HepG2 (cell line): ENCODE results near the gene ADAMTS8. TPM values are rescaled to one million over a fixed set of nuclear protein-coding genes. Genes with fewer than 3 reads are reported as not detected.

Source experiments
- ATAC-seq: fragments of 200-7000 bp; cut with Tn5 transposase; 3 replicates; pipeline ENCODE4 v1.9.1; 2020; ENCODE audit warnings: mild to moderate bottlenecking, moderate library complexity
- BruUV-seq: library from RNA; stranded (reverse); fragments of 400-500 nt; replicated peaks from 2 replicates; lab custom pipeline; 2021; lab: Mats Ljungman, UMichigan
- CTCF ChIA-PET: fragments of 300-600 bp; formaldehyde crosslinking; extraction: SDS; loops from one replicate; lab custom pipeline; 2021; ENCODE audit warnings: low total read pairs, inconsistent platforms, low intra/inter-chr PET ratio; lab: Yijun Ruan, JAX
- POLR2A ChIA-PET: fragments of 350-600 bp; sonication (Branson Sonifier 250); formaldehyde crosslinking; loops from one replicate; lab custom pipeline; 2020; ENCODE audit warnings: antibody characterized with exemption, inconsistent platforms; lab: Yijun Ruan, JAX
- DNase-seq: peaks from one replicate; pipeline ENCODE4 v3.0.0-alpha.2; 2015; ENCODE audit warnings: low spot score
- FAIRE-seq: peaks from 3 replicates; lab custom pipeline; 2011; peaks lifted over from hg19 to GRCh38; lab: Jason Lieb, UNC
- H2AFZ ChIP-seq: one replicate; pipeline ENCODE4 v1.6.1; 2011; ENCODE audit warnings: low read length, inconsistent platforms
- H3K27ac ChIP-seq: fragments of 300-600 bp; 3 replicates; pipeline ENCODE4 v1.8.0; 2011; ENCODE audit warnings: mixed run types, mild to moderate bottlenecking, mixed read lengths, low read length, inconsistent platforms; ENCODE audit not compliant: insufficient read depth; ENCODE audit errors: extremely low read length
- H3K27me3 ChIP-seq, 2 experiments: fragments of 200-600 bp in 1 of 2; 2 replicates in 1 of 2; 3 replicates in 1 of 2; pipeline versions ENCODE4 v1.6.0 to v1.8.0; 2011; ENCODE audit warnings: low read length in 2 of 2, mild to moderate bottlenecking in 2 of 2, moderate library complexity in 2 of 2, inconsistent platforms in 1 of 2; ENCODE audit not compliant: insufficient read depth in 2 of 2, control insufficient read depth in 1 of 2
- H3K36me3 ChIP-seq, 2 experiments: fragments of 200-600 bp in 1 of 2; replicated peaks in 1 of 2; 2 replicates in 1 of 2; 3 replicates in 1 of 2; pipeline versions ENCODE4 v1.5.1 to v1.8.0; 2011; ENCODE audit warnings: low read length in 2 of 2, inconsistent platforms in 1 of 2; ENCODE audit not compliant: insufficient read depth in 2 of 2, control insufficient read depth in 1 of 2
- H3K4me1 ChIP-seq: 2 replicates; pipeline ENCODE4 v1.5.1; 2012; ENCODE audit warnings: low read length, inconsistent platforms; ENCODE audit not compliant: insufficient read depth
- H3K4me2 ChIP-seq: 2 replicates; pipeline ENCODE4 v1.6.0; 2011; ENCODE audit warnings: low read depth, low read length, inconsistent platforms
- H3K4me3 ChIP-seq, 3 experiments: fragments of 200-600 bp in 1 of 3; sonication (generic), shearing (Covaris generic) in 1 of 3; replicated peaks in 1 of 3; 2 replicates each; pipeline ENCODE4 v1.5.1; 2011 to 2016; ENCODE audit warnings: low read length in 3 of 3, inconsistent platforms in 2 of 3, low read depth in 2 of 3, mild to moderate bottlenecking in 2 of 3, control low read depth in 1 of 3, mixed read lengths in 1 of 3; ENCODE audit not compliant: insufficient read depth in 1 of 3
- H3K79me2 ChIP-seq: one replicate; pipeline ENCODE4 v1.6.1; 2011; ENCODE audit warnings: low read length, inconsistent platforms; ENCODE audit not compliant: insufficient read depth
- H3K9ac ChIP-seq: 2 replicates; pipeline ENCODE4 v1.6.0; 2011; ENCODE audit warnings: mild to moderate bottlenecking, low read depth, low read length, inconsistent platforms; ENCODE audit not compliant: insufficient read depth
- H3K9me3 ChIP-seq: 2 replicates; pipeline ENCODE4 v1.5.1; 2012; ENCODE audit warnings: mild to moderate bottlenecking, low read length
- H4K20me1 ChIP-seq: 2 replicates; pipeline ENCODE4 v1.6.0; 2011; ENCODE audit warnings: inconsistent platforms, mild to moderate bottlenecking, low read length, moderate library complexity; ENCODE audit not compliant: insufficient read depth
- CERS6 ChIP-seq: sonication (generic); formaldehyde crosslinking; IDR thresholded peaks from 2 replicates; pipeline ENCODE4 v1.5.0; 2020; ENCODE audit warnings: missing genetic modification reagents
- HNRNPK ChIP-seq: fragments of 200-400 bp; formaldehyde crosslinking; IDR thresholded peaks from 2 replicates; pipeline ENCODE4 v1.6.1; 2018; ENCODE audit warnings: low read length, low read depth, moderate library complexity, mild to moderate bottlenecking; ENCODE audit not compliant: poor library complexity, severe bottlenecking
- KMT2A ChIP-seq: sonication (generic); formaldehyde crosslinking; IDR thresholded peaks from 2 replicates; pipeline ENCODE4 v1.4.0; 2020; ENCODE audit warnings: missing genetic modification reagents
- MTERF4 ChIP-seq: sonication (generic); formaldehyde crosslinking; IDR thresholded peaks from 2 replicates; pipeline ENCODE4 v1.8.0; 2023; ENCODE audit warnings: mild to moderate bottlenecking, missing genetic modification reagents
- NPAS2 ChIP-seq: sonication (generic); formaldehyde crosslinking; IDR thresholded peaks from 2 replicates; pipeline ENCODE4 v1.8.0; 2022; ENCODE audit warnings: mild to moderate bottlenecking, missing genetic modification reagents, borderline replicate concordance
- SUZ12 ChIP-seq: fragments of 150-350 bp; IDR thresholded peaks from 2 replicates; pipeline ENCODE4 v1.6.1; 2014; ENCODE audit warnings: low read depth, low read length
- TBL1XR1 ChIP-seq: fragments of 150-350 bp; IDR thresholded peaks from 2 replicates; pipeline ENCODE4 v1.6.1; 2014; ENCODE audit warnings: borderline replicate concordance, low read length; ENCODE audit not compliant: partially characterized antibody
- TFDP1 ChIP-seq: IDR thresholded peaks from 2 replicates; pipeline ENCODE4 v1.6.1; 2016; ENCODE audit warnings: missing compliant biosample characterization, missing genetic modification reagents, borderline replicate concordance
- THAP7 ChIP-seq: sonication (generic); formaldehyde crosslinking; IDR thresholded peaks from 2 replicates; pipeline ENCODE4 v1.8.1; 2023; ENCODE audit warnings: mild to moderate bottlenecking, missing genetic modification reagents
- ZNF296 ChIP-seq: sonication (generic); formaldehyde crosslinking; conservative IDR thresholded peaks from 2 replicates; pipeline ENCODE4 v1.5.0; 2020; ENCODE audit warnings: mild to moderate bottlenecking, missing genetic modification reagents
- ZNF3 ChIP-seq: IDR thresholded peaks from 2 replicates; pipeline ENCODE4 v1.7.0; 2017; ENCODE audit warnings: inconsistent platforms
- ZNF704 ChIP-seq: sonication (generic); formaldehyde crosslinking; IDR thresholded peaks from 2 replicates; pipeline ENCODE4 v1.8.1; 2023; ENCODE audit warnings: mild to moderate bottlenecking, inconsistent platforms, moderate library complexity, missing genetic modification reagents, borderline replicate concordance
- ZUFSP ChIP-seq: sonication (generic); formaldehyde crosslinking; IDR thresholded peaks from 2 replicates; pipeline ENCODE4 v1.9.0; 2021; ENCODE audit warnings: missing genetic modification reagents, mild to moderate bottlenecking, borderline replicate concordance
- WGBS: methylation state at CpG from one replicate; pipeline ENCODE4 v1.1.6; 2017; ENCODE audit warnings: low lambda C conversion rate; 5-methylcytosine and 5-hydroxymethylcytosine counted together
- in situ Hi-C: cut with HindIII; loops from 2 replicates; pipeline ENCODE4 v1.10.0; 2017; ENCODE audit warnings: low pct_unique_long_range_greater_than_20kb; ENCODE audit not compliant: extremely low pct_ligation_motif_present
- intact Hi-C: fragments of 100-400 bp; cut with micrococcal nuclease; formaldehyde crosslinking; loops from one replicate; pipeline ENCODE4 v1.10.0; 2022; ENCODE audit not compliant: unreplicated experiment
- polyA plus RNA-seq, 8 experiments: library from polyadenylated mRNA; depleted of rRNA in 3 of 8; stranded (reverse) in 7 of 8; unstranded in 1 of 8; fragments of >200 nt; fragmentation: Illumina TruSeq in 4 of 8; extraction: Trizol in 4 of 8; gene quantifications; 2 replicates each; pipeline versions ENCODE4 v1.2.1 to v1.2.3, GENCODE V29; 2011 to 2016; ENCODE audit warnings: low read depth in 4 of 8, missing spikeins in 1 of 8, mixed read lengths in 1 of 8; ENCODE audit not compliant: insufficient read depth in 1 of 8
- total RNA-seq, 5 experiments: library from RNA; depleted of rRNA; stranded (reverse); fragments of >200 nt; fragmentation: Illumina TruSeq; extraction: Trizol; gene quantifications; 2 replicates each; pipeline ENCODE4 v1.2.3, GENCODE V29; 2016; ENCODE audit warnings: low read depth in 1 of 5

ADAMTS8 gene
- total and polyA plus RNA-seq, 2 of the 13 experiments (the other 11 are each of a cell fraction or from before 2014, with no cell fraction given): not detected

GRCh38 chr11:130472434-130472961, 44.1 kb upstream of the ADAMTS8 start (continued):
- TF ChIP-seq TFDP1 (CRISPR knock-in tag) (no peak), HNRNPK (no peak)

GRCh38 chr11:130471731-130472433, 43.5 kb upstream of the ADAMTS8 start:
- CTCF ChIA-PET: no interaction called here
- no peak for FAIRE-seq
- TF ChIP-seq MTERF4 (CRISPR knock-in tag) (no peak), TBL1XR1 (no peak), ZUFSP (CRISPR knock-in tag) (no peak), CERS6 (CRISPR knock-in tag) (no peak), KMT2A (CRISPR knock-in tag) (no peak), ZNF3 (CRISPR knock-in tag) (no peak), ZNF704 (CRISPR knock-in tag) (no peak), NPAS2 (CRISPR knock-in tag) (no peak), SUZ12 (no peak), THAP7 (CRISPR knock-in tag) (no peak), ZNF296 (CRISPR knock-in tag) (no peak)

More at GRCh38 chr11:130471731-130472433, 43.5 kb upstream of the ADAMTS8 start:
- Histone ChIP-seq H3K4me2 (no peak overlapping the region), H3K9me3 (no peaks in the 10 kb centered on the region), H3K79me2 (no peaks in the 10 kb centered on the region), H3K4me3 (no peak overlapping the region), H3K4me1 (no peaks in the 10 kb centered on the region), H3K27me3 (peaks cover 4 to 27% of the 10 kb centered on the region in 2 experiments; a peak in 4 of 5 replicates), H3K27ac (no peak overlapping the region), H2AFZ (no peak overlapping the region), H4K20me1 (no peaks in the 10 kb centered on the region), H3K9ac (no peak overlapping the region), H3K36me3 (no peaks in the 10 kb centered on the region)
- in situ Hi-C loops (no loop called here), intact Hi-C loops (no loop called here)
- 6% methylated on average over 6 of the region's 11 CpGs for WGBS
- DNase-seq: no peak
- no TSS peak for BruUV-seq
- POLR2A ChIA-PET: no interaction called here
- ATAC-seq: no peak
